IMR-90 (cell line): Measurements from ENCODE around the gene SH3BP5.

Experiments used
- BHLHE40 ChIP-seq: fragments of 150-350 bp; IDR thresholded peaks from 2 replicates; pipeline ENCODE4 v1.6.1; 2016; ENCODE audit warnings: mild to moderate bottlenecking, low read depth, low read length
- CEBPB ChIP-seq: IDR thresholded peaks from 2 replicates; pipeline ENCODE4 v1.6.1; 2012; ENCODE audit warnings: low read depth, low read length, improper control_type of control experiment
- FOS ChIP-seq: fragments of 150-350 bp; IDR thresholded peaks from 2 replicates; pipeline ENCODE4 v1.6.1; 2016; ENCODE audit warnings: low read depth, low read length
- MAFK ChIP-seq: IDR thresholded peaks from 2 replicates; pipeline ENCODE4 v1.6.1; 2012; ENCODE audit warnings: low read depth, low read length, improper control_type of control experiment
- MAZ ChIP-seq: IDR thresholded peaks from 2 replicates; pipeline ENCODE4 v1.6.1; 2012; ENCODE audit warnings: low read depth, mild to moderate bottlenecking, low read length, improper control_type of control experiment, moderate library complexity, borderline replicate concordance
- MXI1 ChIP-seq: IDR thresholded peaks from 2 replicates; pipeline ENCODE4 v1.6.1; 2012; ENCODE audit warnings: low read depth, mild to moderate bottlenecking, low read length, moderate library complexity, borderline replicate concordance
- NFE2L2 ChIP-seq: fragments of 150-350 bp; IDR thresholded peaks from 2 replicates; pipeline ENCODE4 v1.6.1; 2016; ENCODE audit warnings: low read depth, mild to moderate bottlenecking, low read length
- POLR2A ChIP-seq: IDR thresholded peaks from 2 replicates; pipeline ENCODE4 v1.6.1; 2012; ENCODE audit warnings: mild to moderate bottlenecking, low read depth, low read length
- RAD21 ChIP-seq: IDR thresholded peaks from 2 replicates; pipeline ENCODE4 v1.6.1; 2012; ENCODE audit warnings: low read length, improper control_type of control experiment
- RCOR1 ChIP-seq: IDR thresholded peaks from 2 replicates; pipeline ENCODE4 v1.6.1; 2012; ENCODE audit warnings: mild to moderate bottlenecking, low read length, improper control_type of control experiment; ENCODE audit not compliant: insufficient replicate concordance
- RFX5 ChIP-seq: IDR thresholded peaks from 2 replicates; pipeline ENCODE4 v1.8.0; 2012; ENCODE audit warnings: low read depth, mild to moderate bottlenecking, low read length, moderate library complexity
- SMC3 ChIP-seq: fragments of 150-350 bp; IDR thresholded peaks from 2 replicates; pipeline ENCODE4 v1.6.1; 2016; ENCODE audit warnings: low read depth, mild to moderate bottlenecking, antibody characterized with exemption, low read length, moderate library complexity
- TF ChIP-seq, protein P1 (sequence below): conservative IDR thresholded peaks from 2 replicates; pipeline ENCODE4 v1.5.1; 2012; ENCODE audit warnings: mild to moderate bottlenecking, low read depth, low read length, improper control_type of control experiment
- TF ChIP-seq, protein P2 (sequence below): fragments of 150-350 bp; IDR thresholded peaks from 2 replicates; pipeline ENCODE4 v1.6.1; 2017; ENCODE audit warnings: mild to moderate bottlenecking, antibody characterized with exemption, low read length, low read depth

DNA sequence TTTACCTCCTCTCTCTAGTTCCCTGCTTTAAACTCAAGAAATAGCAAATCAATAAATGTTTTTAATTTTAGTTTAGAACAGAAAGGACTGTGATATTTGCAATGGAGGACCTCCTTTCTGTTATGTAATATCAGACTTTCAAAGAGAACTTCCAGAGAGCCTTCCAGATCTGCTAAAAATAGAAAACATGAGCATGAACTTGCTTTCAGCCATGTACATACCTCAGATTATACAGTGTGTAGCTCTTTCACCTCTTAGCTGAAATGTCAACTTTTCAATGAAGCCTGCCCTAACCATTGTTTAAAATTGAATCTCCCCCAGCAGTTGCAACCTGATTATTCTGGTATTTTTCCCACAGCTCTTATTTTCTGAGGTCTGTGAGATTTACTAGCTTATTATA is 113.7 kb downstream of the SH3BP5 start:
- TF ChIP-seq, protein P1, sequence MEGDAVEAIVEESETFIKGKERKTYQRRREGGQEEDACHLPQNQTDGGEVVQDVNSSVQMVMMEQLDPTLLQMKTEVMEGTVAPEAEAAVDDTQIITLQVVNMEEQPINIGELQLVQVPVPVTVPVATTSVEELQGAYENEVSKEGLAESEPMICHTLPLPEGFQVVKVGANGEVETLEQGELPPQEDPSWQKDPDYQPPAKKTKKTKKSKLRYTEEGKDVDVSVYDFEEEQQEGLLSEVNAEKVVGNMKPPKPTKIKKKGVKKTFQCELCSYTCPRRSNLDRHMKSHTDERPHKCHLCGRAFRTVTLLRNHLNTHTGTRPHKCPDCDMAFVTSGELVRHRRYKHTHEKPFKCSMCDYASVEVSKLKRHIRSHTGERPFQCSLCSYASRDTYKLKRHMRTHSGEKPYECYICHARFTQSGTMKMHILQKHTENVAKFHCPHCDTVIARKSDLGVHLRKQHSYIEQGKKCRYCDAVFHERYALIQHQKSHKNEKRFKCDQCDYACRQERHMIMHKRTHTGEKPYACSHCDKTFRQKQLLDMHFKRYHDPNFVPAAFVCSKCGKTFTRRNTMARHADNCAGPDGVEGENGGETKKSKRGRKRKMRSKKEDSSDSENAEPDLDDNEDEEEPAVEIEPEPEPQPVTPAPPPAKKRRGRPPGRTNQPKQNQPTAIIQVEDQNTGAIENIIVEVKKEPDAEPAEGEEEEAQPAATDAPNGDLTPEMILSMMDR: no peak
- TF ChIP-seq NFE2L2 (no peak), RAD21 (no peak), MXI1 (no peak), MAFK (no peak), RCOR1 (no peak), SMC3 (no peak), POLR2A (no peak), CEBPB (no peak), RFX5 (no peak), FOS (no peak), BHLHE40 (no peak), MAZ (no peak)
- TF ChIP-seq, protein P2, sequence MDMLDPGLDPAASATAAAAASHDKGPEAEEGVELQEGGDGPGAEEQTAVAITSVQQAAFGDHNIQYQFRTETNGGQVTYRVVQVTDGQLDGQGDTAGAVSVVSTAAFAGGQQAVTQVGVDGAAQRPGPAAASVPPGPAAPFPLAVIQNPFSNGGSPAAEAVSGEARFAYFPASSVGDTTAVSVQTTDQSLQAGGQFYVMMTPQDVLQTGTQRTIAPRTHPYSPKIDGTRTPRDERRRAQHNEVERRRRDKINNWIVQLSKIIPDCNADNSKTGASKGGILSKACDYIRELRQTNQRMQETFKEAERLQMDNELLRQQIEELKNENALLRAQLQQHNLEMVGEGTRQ: no peak
